Activated CD4-positive, alpha-beta memory T cell treated with anti-CD3 and anti-CD28 coated beads, Interleukin-2, amount 10 ng/mL, durations not matched to agents 7 days and 5 days (primary cell): ENCODE data around the gene KCP. TPM values are rescaled to one million over a fixed set of nuclear protein-coding genes. Genes with fewer than 3 reads are reported as not detected.

Experiments used
- CTCF ChIA-PET: fragments of 350-600 bp; sonication (Branson Sonifier 250); formaldehyde crosslinking; loops from one replicate; lab custom pipeline; 2021; ENCODE audit warnings: antibody characterized with exemption, inconsistent platforms; lab: Charles Lee
- POLR2A ChIA-PET: fragments of 350-600 bp; sonication (Branson Sonifier 250); formaldehyde crosslinking; loops from one replicate; lab custom pipeline; 2021; ENCODE audit warnings: antibody characterized with exemption; lab: Charles Lee
- DNase-seq: peaks from one replicate; pipeline ENCODE4 v3.0.0-alpha.2; 2020
- H3K27ac Mint-ChIP-seq: one replicate; pipeline ENCODE4 v1.8.0; 2021; ENCODE audit warnings: mild to moderate bottlenecking, mixed read lengths
- H3K27me3 Mint-ChIP-seq: one replicate; pipeline ENCODE4 v1.8.0; 2021; ENCODE audit warnings: mixed read lengths
- H3K36me3 Mint-ChIP-seq: one replicate; pipeline ENCODE4 v1.8.0; 2021; ENCODE audit warnings: low read depth, mixed read lengths
- H3K4me1 Mint-ChIP-seq: one replicate; pipeline ENCODE4 v1.8.0; 2021; ENCODE audit warnings: mixed read lengths
- H3K4me3 Mint-ChIP-seq: one replicate; pipeline ENCODE4 v1.8.0; 2021; ENCODE audit warnings: mild to moderate bottlenecking, mixed read lengths
- H3K9me3 Mint-ChIP-seq: one replicate; pipeline ENCODE4 v1.8.0; 2021; ENCODE audit warnings: mixed read lengths
- total RNA-seq, 2 experiments: library from RNA; stranded (reverse); gene quantifications; one replicate each; pipeline ENCODE4 v1.2.3, GENCODE V29; 2021

Gene KCP
- total RNA-seq, 2 experiments from 2014 or later: 0.20 to 0.33 TPM

GRCh38 chr7:128841171-128841690 is 69.3 kb downstream of the KCP start:
- POLR2A ChIA-PET: no interaction called here
- no peak overlapping the region for H3K27ac Mint-ChIP-seq

GRCh38 chr7:128840326-128841170 is 70.0 kb downstream of the KCP start:
- H3K27ac Mint-ChIP-seq: no peak overlapping the region
- H3K27me3 Mint-ChIP-seq: no peaks in the 10 kb centered on the region
- no peaks in the 10 kb centered on the region for H3K9me3 Mint-ChIP-seq
- H3K4me3 Mint-ChIP-seq: no peak overlapping the region
- no peak for DNase-seq
- H3K36me3 Mint-ChIP-seq: no peaks in the 10 kb centered on the region
- CTCF ChIA-PET: interaction anchor here (1.9 to 7.3 kb wide), 2 partner anchors 23 to 43 kb away, joined by 10 to 32 read pairs; partner anchors contain the start of gene ATP6V1F
- H3K4me1 Mint-ChIP-seq: no peaks in the 10 kb centered on the region
- POLR2A ChIA-PET: no interaction called here

More at GRCh38 chr7:128841171-128841690, 69.3 kb downstream of the KCP start:
- DNase-seq: no peak
- Mint-ChIP-seq H3K36me3 (no peaks in the 10 kb centered on the region), H3K4me1 (no peaks in the 10 kb centered on the region), H3K27me3 (no peaks in the 10 kb centered on the region), H3K9me3 (no peaks in the 10 kb centered on the region), H3K4me3 (no peak overlapping the region)
- CTCF ChIA-PET: interaction anchor here (1.9 to 7.3 kb wide), 2 partner anchors 22 to 42 kb away, joined by 10 to 32 read pairs; partner anchors contain the start of gene ATP6V1F

- H3K36me3 Mint-ChIP-seq: no peaks in the 10 kb centered on the region
- CTCF ChIA-PET: interaction anchor here (7.3 kb wide), 1 partner anchor 43 kb away, joined by 32 read pairs; no protein-coding TSS in a partner anchor
- H3K4me1 Mint-ChIP-seq: no peaks in the 10 kb centered on the region
- no peak overlapping the region for H3K27ac Mint-ChIP-seq
- H3K9me3 Mint-ChIP-seq: no peaks in the 10 kb centered on the region
- no peak overlapping the region for H3K4me3 Mint-ChIP-seq
- H3K27me3 Mint-ChIP-seq: no peaks in the 10 kb centered on the region
- POLR2A ChIA-PET: no interaction called here
- no peak for DNase-seq
Measured at GRCh38 chr7:128839751-128840177, 70.7 kb downstream of the KCP start.

- ChIA-PET CTCF (interaction anchor here (7.3 kb wide), 1 partner anchor 44 kb away, joined by 32 read pairs; no protein-coding TSS in a partner anchor), POLR2A (no interaction called here)
- Mint-ChIP-seq H3K27me3 (no peaks in the 10 kb centered on the region), H3K9me3 (no peaks in the 10 kb centered on the region), H3K4me1 (no peaks in the 10 kb centered on the region), H3K36me3 (no peaks in the 10 kb centered on the region), H3K27ac (no peak overlapping the region), H3K4me3 (no peak overlapping the region)
- DNase-seq: no peak
Measured at GRCh38 chr7:128838981-128839731, 71.4 kb downstream of the KCP start.

GRCh38 chr7:128838109-128838779 is 72.3 kb downstream of the KCP start:
- no peak for DNase-seq
- no peaks in the 10 kb centered on the region for H3K36me3 Mint-ChIP-seq
- ChIA-PET POLR2A (no interaction called here), CTCF (interaction anchor here (7.3 kb wide), 1 partner anchor 45 kb away, joined by 32 read pairs; no protein-coding TSS in a partner anchor)
- peaks cover 7% of the 10 kb centered on the region for H3K27me3 Mint-ChIP-seq
- H3K4me3 Mint-ChIP-seq: no peak overlapping the region
- H3K9me3 Mint-ChIP-seq: no peaks in the 10 kb centered on the region
- no peak overlapping the region for H3K27ac Mint-ChIP-seq
- no peaks in the 10 kb centered on the region for H3K4me1 Mint-ChIP-seq

GRCh38 chr7:128837521-128837921 is 73.0 kb downstream of the KCP start:
- no peaks in the 10 kb centered on the region for H3K4me1 Mint-ChIP-seq
- ChIA-PET CTCF (no interaction called here), POLR2A (no interaction called here)
- no peaks in the 10 kb centered on the region for H3K9me3 Mint-ChIP-seq
- no peaks in the 10 kb centered on the region for H3K36me3 Mint-ChIP-seq
- no peak overlapping the region for H3K27ac Mint-ChIP-seq
- no peak overlapping the region for H3K4me3 Mint-ChIP-seq
- H3K27me3 Mint-ChIP-seq: peaks cover 7% of the 10 kb centered on the region
- no peak for DNase-seq

GRCh38 chr7:128836729-128837348 is 73.7 kb downstream of the KCP start:
- Mint-ChIP-seq H3K4me1 (no peaks in the 10 kb centered on the region), H3K27ac (no peak overlapping the region), H3K4me3 (no peak overlapping the region), H3K9me3 (no peaks in the 10 kb centered on the region), H3K36me3 (no peaks in the 10 kb centered on the region), H3K27me3 (peaks cover 8% of the 10 kb centered on the region)
- ChIA-PET CTCF (interaction anchor here (2.1 kb wide), 1 partner anchor 47 kb away, joined by 7 read pairs; no protein-coding TSS in a partner anchor), POLR2A (no interaction called here)
- DNase-seq: no peak

- ChIA-PET POLR2A (interaction anchor here (1.2 kb wide), 1 partner anchor 47 kb away, joined by 3 read pairs; no protein-coding TSS in a partner anchor), CTCF (interaction anchor here (2.1 kb wide), 1 partner anchor 47 kb away, joined by 7 read pairs; no protein-coding TSS in a partner anchor)
- Mint-ChIP-seq H3K36me3 (no peaks in the 10 kb centered on the region), H3K4me1 (peaks cover 1% of the 10 kb centered on the region), H3K9me3 (no peaks in the 10 kb centered on the region), H3K27me3 (peaks cover 15% of the 10 kb centered on the region), H3K27ac (no peak overlapping the region), H3K4me3 (no peak overlapping the region)
- DNase-seq: no peak
Measured at GRCh38 chr7:128835790-128836641, 74.5 kb downstream of the KCP start.

GRCh38 chr7:128835231-128835751 is 75.2 kb downstream of the KCP start:
- ChIA-PET POLR2A (interaction anchor here (1.2 kb wide), 1 partner anchor 48 kb away, joined by 3 read pairs; no protein-coding TSS in a partner anchor), CTCF (interaction anchor here (2.1 kb wide), 1 partner anchor 48 kb away, joined by 7 read pairs; no protein-coding TSS in a partner anchor)
- H3K9me3 Mint-ChIP-seq: no peaks in the 10 kb centered on the region

GRCh38 chr7:128833946-128834325 is 76.6 kb downstream of the KCP start:
- Mint-ChIP-seq H3K4me3 (no peak overlapping the region), H3K27ac (no peak overlapping the region), H3K9me3 (no peaks in the 10 kb centered on the region), H3K4me1 (peaks cover 8% of the 10 kb centered on the region), H3K27me3 (peaks cover 30% of the 10 kb centered on the region), H3K36me3 (no peaks in the 10 kb centered on the region)
- ChIA-PET CTCF (no interaction called here), POLR2A (no interaction called here)
- DNase-seq: no peak

More at GRCh38 chr7:128835231-128835751, 75.2 kb downstream of the KCP start:
- no peaks in the 10 kb centered on the region for H3K36me3 Mint-ChIP-seq
- H3K27me3 Mint-ChIP-seq: peaks cover 21% of the 10 kb centered on the region
- no peak overlapping the region for H3K27ac Mint-ChIP-seq
- peaks cover 7% of the 10 kb centered on the region for H3K4me1 Mint-ChIP-seq
- DNase-seq: no peak
- H3K4me3 Mint-ChIP-seq: no peak overlapping the region
